T-cell (primary cell): Measurements from ENCODE around the gene CDH4. TPM values are rescaled to one million over a fixed set of nuclear protein-coding genes. Genes with fewer than 3 reads are reported as not detected.

Experiments
- ATAC-seq, 4 experiments: fragments of 200-7000 bp in 3 of 4; fragments of 150-1000 bp in 1 of 4; cut with Tn5 transposase; replicated peaks in 1 of 4; 1 replicate in 3 of 4; 2 replicates in 1 of 4; pipeline ENCODE4 v1.10.0; 2021; ENCODE audit warnings: moderate library complexity in 3 of 4, mild to moderate bottlenecking in 2 of 4, moderate number of reproducible peaks in 1 of 4
- CTCF ChIA-PET, 2 donors: fragments of 300-600 bp; sonication (Branson Sonifier 250); formaldehyde crosslinking; loops; one replicate each; lab custom pipeline; 2022; ENCODE audit warnings: antibody characterized with exemption in 2 of 2; lab: Charles Lee
- POLR2A ChIA-PET, 2 donors: fragments of 300-600 bp; sonication (Branson Sonifier 250); formaldehyde crosslinking; loops; one replicate each; lab custom pipeline; 2022; ENCODE audit warnings: antibody characterized with exemption in 2 of 2; lab: Charles Lee
- DNase-seq, 35 experiments: peaks; one replicate each; pipeline versions ENCODE4 v3.0.0 to v3.0.0-alpha.2; 2013 to 2023
- H3K27ac ChIP-seq: one replicate; pipeline ENCODE4 v1.5.1; 2013; ENCODE audit warnings: low read length
- H3K27me3 ChIP-seq, 2 experiments: replicated peaks in 1 of 2; 1 replicate in 1 of 2; 2 replicates in 1 of 2; pipeline versions ENCODE4 v1.6.1 to v1.7.0; 2013; ENCODE audit warnings: low read length in 1 of 2, mixed read lengths in 1 of 2; ENCODE audit not compliant: control insufficient read depth in 2 of 2, insufficient read depth in 2 of 2; ENCODE audit errors: extremely low read depth in 1 of 2
- H3K36me3 ChIP-seq, 2 donors: 1 replicate in 1 of 2; 2 replicates in 1 of 2; pipeline versions ENCODE4 v1.6.1 to v1.7.0; 2013; ENCODE audit warnings: low read length in 1 of 2; ENCODE audit not compliant: control insufficient read depth in 2 of 2, insufficient read depth in 1 of 2; ENCODE audit errors: extremely low read depth in 1 of 2
- H3K4me1 ChIP-seq, 2 experiments: 1 replicate in 1 of 2; 2 replicates in 1 of 2; pipeline versions ENCODE4 v1.6.1 to v1.7.0; 2013; ENCODE audit warnings: low read length in 2 of 2, mixed read lengths in 1 of 2; ENCODE audit not compliant: insufficient read depth in 2 of 2, control insufficient read depth in 1 of 2; ENCODE audit errors: extremely low read depth in 1 of 2
- H3K4me3 ChIP-seq, 2 donors: 1 replicate in 1 of 2; 2 replicates in 1 of 2; pipeline versions ENCODE4 v1.5.1 to v1.7.0; 2013; ENCODE audit warnings: mild to moderate bottlenecking in 2 of 2, low read length in 1 of 2, moderate library complexity in 1 of 2; ENCODE audit not compliant: control insufficient read depth in 1 of 2; ENCODE audit errors: extremely low read depth in 1 of 2
- H3K9me3 ChIP-seq: 2 replicates; pipeline ENCODE4 v1.7.0; 2013
- H3K27ac Mint-ChIP-seq, 2 donors: one replicate each; pipeline ENCODE4 v1.8.0; 2020 to 2021; ENCODE audit warnings: mild to moderate bottlenecking in 2 of 2, mixed read lengths in 2 of 2
- H3K27me3 Mint-ChIP-seq, 2 donors: one replicate each; pipeline ENCODE4 v1.8.0; 2021 to 2022; ENCODE audit warnings: mixed read lengths in 2 of 2
- H3K36me3 Mint-ChIP-seq: one replicate; pipeline ENCODE4 v1.8.0; 2021; ENCODE audit warnings: mixed read lengths
- H3K4me1 Mint-ChIP-seq, 3 donors: one replicate each; pipeline ENCODE4 v1.8.0; 2020 to 2022; ENCODE audit warnings: mixed read lengths in 3 of 3, mild to moderate bottlenecking in 1 of 3
- H3K4me3 Mint-ChIP-seq, 3 donors: one replicate each; pipeline ENCODE4 v1.8.0; 2020 to 2022; ENCODE audit warnings: mild to moderate bottlenecking in 3 of 3, mixed read lengths in 3 of 3, moderate library complexity in 3 of 3
- H3K9me3 Mint-ChIP-seq, 3 donors: one replicate each; pipeline ENCODE4 v1.8.0; 2020 to 2022; ENCODE audit warnings: mixed read lengths in 3 of 3
- WGBS: methylation state at CpG from one replicate; pipeline ENCODE4 v1.1.5; 2013; ENCODE audit warnings: missing lambda C conversion rate; ENCODE audit not compliant: insufficient coverage; 5-methylcytosine and 5-hydroxymethylcytosine counted together
- total RNA-seq, 35 experiments: library from RNA in 6 of 35; stranded (reverse) in 6 of 35; fragments of 120-200 nt in 1 of 35; gene quantifications; one replicate each; pipeline versions ENCODE4 v1.2.1 to v1.2.4 and lab custom pipeline; 2013 to 2026

The CDH4 gene
- total RNA-seq, 5 donors from 2014 or later (not counting 1 experiment from before 2014, with no cell fraction given) = 0.06 to 0.64 (median 0.14) TPM

- H3K4me1 Mint-ChIP-seq = no peaks in the 10 kb centered on the region
- Histone ChIP-seq H3K4me3 (no peak overlapping the region), H3K27ac (no peak overlapping the region), H3K9me3 (no peaks in the 10 kb centered on the region), H3K36me3 (no peaks in the 10 kb centered on the region), H3K4me1 (no peaks in the 10 kb centered on the region), H3K27me3 (peaks cover 0 to 7% of the 10 kb centered on the region in 2 experiments)
- H3K36me3 Mint-ChIP-seq = no peaks in the 10 kb centered on the region
- H3K27me3 Mint-ChIP-seq = peaks cover 10 to 25% of the 10 kb centered on the region in 2 donors
- DNase-seq (no peak), ATAC-seq (no peak)
- no peak overlapping the region for H3K4me3 Mint-ChIP-seq
- ChIA-PET POLR2A (no interaction called here), CTCF (no interaction called here)
- H3K9me3 Mint-ChIP-seq = peaks cover 0 to 15% (median 3%) of the 10 kb centered on the region in 3 donors
- no peak overlapping the region for H3K27ac Mint-ChIP-seq
Measured at GRCh38 chr20:61219021-61219431, 33.0 kb upstream of the CDH4 start.

DNA sequence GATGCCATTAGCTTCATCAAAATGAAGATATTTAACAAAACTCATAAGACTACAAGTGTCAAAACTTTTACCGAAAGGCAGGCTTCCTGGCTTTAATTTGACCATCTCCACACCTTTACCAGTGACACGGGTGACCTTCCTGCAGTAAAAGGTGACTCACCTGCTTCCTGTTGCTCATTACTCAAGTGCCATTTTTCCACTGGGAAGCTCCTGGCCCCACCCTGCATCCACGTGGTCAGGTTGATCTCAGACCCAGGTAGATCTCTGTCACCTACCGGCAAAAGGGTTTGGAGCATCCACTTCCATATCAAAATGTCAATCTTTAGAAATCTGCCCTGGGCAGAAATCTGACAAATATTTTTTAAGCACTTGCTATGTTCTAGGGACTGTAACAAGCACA lies 31.9 kb upstream of the CDH4 start:
- DNase-seq (no peak), ATAC-seq (no peak)
- Mint-ChIP-seq H3K4me1 (no peaks in the 10 kb centered on the region), H3K4me3 (no peak overlapping the region), H3K9me3 (peaks cover 0 to 15% (median 3%) of the 10 kb centered on the region in 3 donors), H3K27ac (no peak overlapping the region), H3K36me3 (no peaks in the 10 kb centered on the region), H3K27me3 (peaks cover 10 to 25% of the 10 kb centered on the region in 2 donors)
- ChIA-PET POLR2A (no interaction called here), CTCF (interaction anchor here (0.7 to 0.9 kb wide), 2 partner anchors 9 to 23 kb away, joined by 4 to 5 read pairs; no protein-coding TSS in a partner anchor)
- no peaks in the 10 kb centered on the region for H3K4me1 ChIP-seq
- WGBS = 54% methylated on average over 3 of the region's 4 CpGs
- H3K9me3 ChIP-seq = no peaks in the 10 kb centered on the region
- H3K27ac ChIP-seq = no peak overlapping the region
- no peaks in the 10 kb centered on the region for H3K36me3 ChIP-seq
- peaks cover 0 to 7% of the 10 kb centered on the region in 2 experiments for H3K27me3 ChIP-seq
- H3K4me3 ChIP-seq = no peak overlapping the region

DNA sequence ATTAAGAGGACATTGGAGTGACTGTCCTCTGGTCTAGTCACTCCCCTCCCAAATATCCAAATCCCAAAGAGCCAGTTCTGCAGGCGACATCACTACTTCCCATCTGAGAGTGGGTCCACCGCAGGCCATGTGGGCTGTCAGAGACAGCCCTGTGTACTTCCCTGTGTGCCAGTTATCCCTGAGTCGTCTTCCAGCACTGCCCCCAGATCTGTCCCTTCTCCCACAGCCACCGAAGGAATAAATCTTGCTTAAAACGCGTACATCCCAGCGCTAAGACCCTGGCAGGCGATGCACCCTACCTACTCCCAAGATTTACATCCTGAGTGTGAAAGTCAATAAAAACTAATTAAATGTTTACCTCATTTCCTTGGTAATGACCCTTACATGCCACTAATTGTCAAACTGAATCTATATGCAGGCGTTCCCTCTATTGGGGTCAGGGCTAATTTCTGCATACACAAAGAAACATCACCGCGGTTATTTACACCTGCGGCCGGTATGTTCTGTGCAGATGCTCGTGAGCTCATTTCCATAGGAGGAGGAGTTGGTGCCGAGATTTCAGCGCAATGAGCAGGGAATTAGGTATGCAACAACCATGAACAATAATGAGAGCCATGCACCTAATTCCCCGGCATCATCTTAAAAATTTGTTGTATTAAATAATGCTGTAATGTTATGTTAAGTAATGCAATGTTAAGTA lies 31.3 kb upstream of the CDH4 start:
- Mint-ChIP-seq H3K9me3 (peaks cover 0 to 15% (median 3%) of the 10 kb centered on the region in 3 donors), H3K36me3 (no peaks in the 10 kb centered on the region), H3K27me3 (peaks cover 10 to 21% of the 10 kb centered on the region in 2 donors), H3K4me1 (no peaks in the 10 kb centered on the region), H3K4me3 (no peak overlapping the region), H3K27ac (no peak overlapping the region)
- Histone ChIP-seq H3K9me3 (no peaks in the 10 kb centered on the region), H3K27ac (no peak overlapping the region), H3K27me3 (peaks cover 0 to 7% of the 10 kb centered on the region in 2 experiments), H3K36me3 (no peaks in the 10 kb centered on the region), H3K4me1 (no peaks in the 10 kb centered on the region), H3K4me3 (no peak overlapping the region)
- CTCF ChIA-PET = no interaction called here
- WGBS = 82% methylated on average over 13 of the region's 17 CpGs
- POLR2A ChIA-PET = no interaction called here
- DNase-seq (no peak), ATAC-seq (no peak)

- no peak overlapping the region for H3K4me3 Mint-ChIP-seq
- ATAC-seq = no peak
- Histone ChIP-seq H3K9me3 (no peaks in the 10 kb centered on the region), H3K4me1 (no peaks in the 10 kb centered on the region), H3K27ac (no peak overlapping the region), H3K36me3 (no peaks in the 10 kb centered on the region), H3K27me3 (peaks cover 0 to 7% of the 10 kb centered on the region in 2 experiments), H3K4me3 (no peak overlapping the region)
- H3K4me1 Mint-ChIP-seq = no peaks in the 10 kb centered on the region
- ChIA-PET POLR2A (no interaction called here), CTCF (no interaction called here)
- H3K36me3 Mint-ChIP-seq = no peaks in the 10 kb centered on the region
- H3K9me3 Mint-ChIP-seq = peaks cover 0 to 9% (median 3%) of the 10 kb centered on the region in 3 donors
- no peak for DNase-seq
- 100% methylated on average over 1 of the region's 3 CpGs for WGBS
- H3K27me3 Mint-ChIP-seq = peaks cover 7 to 13% of the 10 kb centered on the region in 2 donors
- no peak overlapping the region for H3K27ac Mint-ChIP-seq
Measured at GRCh38 chr20:61222699-61223098, 29.4 kb upstream of the CDH4 start.

- Histone ChIP-seq H3K27ac (no peak overlapping the region), H3K4me1 (no peaks in the 10 kb centered on the region), H3K4me3 (no peak overlapping the region), H3K9me3 (no peaks in the 10 kb centered on the region), H3K36me3 (no peaks in the 10 kb centered on the region), H3K27me3 (peaks cover 0 to 7% of the 10 kb centered on the region in 2 experiments)
- Mint-ChIP-seq H3K4me1 (no peaks in the 10 kb centered on the region), H3K36me3 (no peaks in the 10 kb centered on the region), H3K27ac (no peak overlapping the region), H3K4me3 (no peak overlapping the region), H3K9me3 (peaks cover 0 to 5% (median 3%) of the 10 kb centered on the region in 3 donors), H3K27me3 (peaks cover 7 to 13% of the 10 kb centered on the region in 2 donors)
- CTCF ChIA-PET = no interaction called here
- no peak for DNase-seq
- 94% methylated on average over 7 of the region's 10 CpGs for WGBS
- POLR2A ChIA-PET = no interaction called here
- ATAC-seq = no peak
Measured at GRCh38 chr20:61223121-61223520, 28.9 kb upstream of the CDH4 start.

DNA sequence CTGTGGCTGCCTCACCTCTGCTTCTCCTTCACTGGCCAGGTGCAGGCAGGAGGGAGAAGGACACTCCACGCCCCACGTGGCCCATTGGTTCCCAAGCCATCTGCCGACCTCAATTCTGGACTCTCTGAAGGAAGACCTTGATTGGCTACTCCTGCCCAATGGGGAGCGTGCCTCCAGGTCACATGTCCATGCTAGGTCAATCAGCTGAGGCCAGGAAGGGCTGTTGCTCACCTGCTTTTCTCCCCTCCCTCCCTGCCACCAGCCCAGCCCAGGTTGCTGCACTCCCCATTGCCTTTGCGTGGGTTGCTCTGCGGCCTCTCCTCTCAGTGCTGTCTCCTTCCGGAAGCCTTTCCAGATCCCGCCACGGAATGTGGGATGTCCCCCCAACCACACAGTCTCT lies 21.9 kb upstream of the CDH4 start:
- peaks cover 5 to 6% of the 10 kb centered on the region in 2 donors for H3K27me3 Mint-ChIP-seq
- H3K4me1 Mint-ChIP-seq = peaks cover 2 to 5% (median 2%) of the 10 kb centered on the region in 3 donors
- H3K36me3 ChIP-seq = no peaks in the 10 kb centered on the region
- no peaks in the 10 kb centered on the region for H3K36me3 Mint-ChIP-seq
- no peak overlapping the region for H3K4me3 Mint-ChIP-seq
- CTCF ChIA-PET = interaction anchor here in 1 of 2 donors (0.9 kb wide), 1 partner anchor 11 kb away, joined by 3 read pairs; no protein-coding TSS in a partner anchor
- DNase-seq = no peak
- POLR2A ChIA-PET = no interaction called here
- H3K9me3 ChIP-seq = no peaks in the 10 kb centered on the region
- peaks cover 0 to 3% of the 10 kb centered on the region in 2 experiments for H3K4me1 ChIP-seq
- peaks cover 0 to 16% of the 10 kb centered on the region in 2 experiments for H3K27me3 ChIP-seq
- H3K27ac Mint-ChIP-seq = no peak overlapping the region
- no peak overlapping the region for H3K4me3 ChIP-seq
- ATAC-seq = no peak
- no peaks in the 10 kb centered on the region for H3K9me3 Mint-ChIP-seq
- H3K27ac ChIP-seq = no peak overlapping the region
- WGBS = 60% methylated on average over 4 of the region's 9 CpGs
